Neural crest cell (in vitro differentiated cells): Measurements from ENCODE around the gene VIP. TPM values are rescaled to one million over a fixed set of nuclear protein-coding genes. Genes with fewer than 3 reads are reported as not detected.

Experiments
- DNase-seq: peaks from one replicate; pipeline ENCODE4 v3.0.0; 2021; ENCODE audit warnings: low read depth, mixed read lengths, low spot score
- H3K27ac Mint-ChIP-seq: one replicate; pipeline ENCODE4 v1.8.0; 2021; ENCODE audit warnings: mild to moderate bottlenecking, mixed read lengths; ENCODE audit not compliant: unreplicated experiment
- H3K27me3 Mint-ChIP-seq: 2 replicates; pipeline ENCODE4 v1.8.0; 2021; ENCODE audit warnings: low read depth, mild to moderate bottlenecking, mixed read lengths
- H3K36me3 Mint-ChIP-seq: 2 replicates; pipeline ENCODE4 v1.8.0; 2021; ENCODE audit warnings: low read depth, mild to moderate bottlenecking, mixed read lengths
- H3K4me1 Mint-ChIP-seq: 2 replicates; pipeline ENCODE4 v1.8.0; 2021; ENCODE audit warnings: mixed read lengths
- H3K4me3 Mint-ChIP-seq: one replicate; pipeline ENCODE4 v1.8.0; 2021; ENCODE audit warnings: mild to moderate bottlenecking, mixed read lengths
- H3K9me3 Mint-ChIP-seq: 2 replicates; pipeline ENCODE4 v1.8.0; 2021; ENCODE audit warnings: mixed read lengths
- CTCF ChIP-seq: fragments of 200-600 bp; sonication (generic); conservative IDR thresholded peaks from 2 replicates; pipeline ENCODE4 v1.5.0; 2021; ENCODE audit warnings: antibody characterized with exemption, mild to moderate bottlenecking
- total RNA-seq: library from RNA; stranded (reverse); gene quantifications from 2 replicates; pipeline ENCODE4 v1.2.1, GENCODE V29; 2021

Gene VIP
- total RNA-seq, 1 donor from 2014 or later, result not detected

DNA sequence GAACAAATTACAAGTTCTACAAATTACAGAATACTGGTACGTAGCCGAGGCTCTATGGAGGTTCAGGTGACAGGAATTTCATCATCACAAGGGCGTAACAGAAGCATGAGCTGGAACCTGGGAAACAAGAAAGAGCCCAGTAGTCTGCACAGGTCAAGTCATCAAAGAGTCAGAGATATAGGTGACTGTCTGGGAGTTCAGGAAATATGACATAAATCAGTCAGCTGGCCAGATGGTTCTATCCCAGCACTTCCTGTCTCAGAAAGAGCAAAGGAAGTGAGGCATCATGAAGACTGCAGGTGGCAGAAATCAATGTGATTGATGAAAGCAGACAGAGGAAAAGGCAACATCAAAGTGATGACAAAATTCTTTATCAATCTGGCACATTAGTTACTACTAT, 29.6 kb upstream of the VIP start:
- H3K27me3 Mint-ChIP-seq, result peaks cover 6% of the 10 kb centered on the region
- H3K9me3 Mint-ChIP-seq, result no peaks in the 10 kb centered on the region
- no peaks in the 10 kb centered on the region for H3K4me1 Mint-ChIP-seq
- H3K27ac Mint-ChIP-seq, result no peak overlapping the region
- no peak for TF ChIP-seq CTCF
- no peaks in the 10 kb centered on the region for H3K36me3 Mint-ChIP-seq
- no peak overlapping the region for H3K4me3 Mint-ChIP-seq
- DNase-seq, result no peak

GRCh38 chr6:152721956-152722355, 28.6 kb upstream of the VIP start:
- Mint-ChIP-seq H3K4me1 (no peaks in the 10 kb centered on the region), H3K36me3 (no peaks in the 10 kb centered on the region), H3K27me3 (peaks cover 6% of the 10 kb centered on the region), H3K27ac (no peak overlapping the region), H3K9me3 (no peaks in the 10 kb centered on the region), H3K4me3 (no peak overlapping the region)
- TF ChIP-seq CTCF, result no peak
- no peak for DNase-seq

DNA sequence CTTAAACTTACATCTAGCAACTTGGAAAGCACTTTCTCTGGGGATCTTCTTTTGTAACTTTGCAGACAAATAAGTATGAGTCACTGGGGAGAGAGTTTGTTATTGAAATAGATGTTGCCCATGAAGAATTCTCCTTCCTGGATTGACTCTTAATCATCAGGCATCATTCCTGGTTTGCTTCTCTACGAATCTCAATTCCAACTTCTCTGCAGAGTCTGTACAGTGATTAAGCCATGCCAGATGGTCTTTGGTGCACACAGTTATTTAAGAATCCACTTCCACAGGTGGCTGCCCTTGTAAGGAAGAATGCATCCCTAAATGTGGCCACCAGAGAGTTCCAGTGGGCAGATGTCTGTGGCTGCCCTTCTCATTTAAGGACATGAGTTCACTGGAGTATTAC, 27.2 kb upstream of the VIP start:
- H3K4me3 Mint-ChIP-seq, result no peak overlapping the region
- no peak for DNase-seq
- peaks cover 6% of the 10 kb centered on the region for H3K27me3 Mint-ChIP-seq
- H3K27ac Mint-ChIP-seq, result no peak overlapping the region
- H3K9me3 Mint-ChIP-seq, result no peaks in the 10 kb centered on the region
- H3K4me1 Mint-ChIP-seq, result no peaks in the 10 kb centered on the region
- no peak for TF ChIP-seq CTCF
- no peaks in the 10 kb centered on the region for H3K36me3 Mint-ChIP-seq

DNA sequence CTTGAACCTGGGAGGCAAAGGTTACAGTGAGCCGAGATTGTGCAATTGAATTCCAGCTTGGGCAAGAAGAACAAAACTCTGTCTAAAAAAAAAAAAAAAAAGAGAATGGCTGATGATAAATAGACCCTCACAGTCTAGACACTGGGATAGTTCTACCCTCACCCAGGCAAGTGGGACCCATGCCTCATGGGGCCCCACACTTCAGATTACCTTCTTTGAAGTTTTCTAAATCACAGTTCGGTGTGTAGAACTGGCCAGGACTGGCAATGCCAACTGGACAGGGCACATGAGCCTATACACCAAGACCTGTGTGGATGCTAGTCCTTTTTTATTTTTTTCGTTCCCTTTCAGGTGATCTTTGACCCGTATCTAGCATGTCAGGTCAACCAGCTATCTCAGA, 24.3 kb upstream of the VIP start:
- H3K9me3 Mint-ChIP-seq, result no peaks in the 10 kb centered on the region
- TF ChIP-seq CTCF, result no peak
- no peak overlapping the region for H3K4me3 Mint-ChIP-seq
- H3K4me1 Mint-ChIP-seq, result no peaks in the 10 kb centered on the region
- DNase-seq, result no peak
- H3K27me3 Mint-ChIP-seq, result peaks cover 10% of the 10 kb centered on the region
- no peak overlapping the region for H3K27ac Mint-ChIP-seq
- no peaks in the 10 kb centered on the region for H3K36me3 Mint-ChIP-seq

DNA sequence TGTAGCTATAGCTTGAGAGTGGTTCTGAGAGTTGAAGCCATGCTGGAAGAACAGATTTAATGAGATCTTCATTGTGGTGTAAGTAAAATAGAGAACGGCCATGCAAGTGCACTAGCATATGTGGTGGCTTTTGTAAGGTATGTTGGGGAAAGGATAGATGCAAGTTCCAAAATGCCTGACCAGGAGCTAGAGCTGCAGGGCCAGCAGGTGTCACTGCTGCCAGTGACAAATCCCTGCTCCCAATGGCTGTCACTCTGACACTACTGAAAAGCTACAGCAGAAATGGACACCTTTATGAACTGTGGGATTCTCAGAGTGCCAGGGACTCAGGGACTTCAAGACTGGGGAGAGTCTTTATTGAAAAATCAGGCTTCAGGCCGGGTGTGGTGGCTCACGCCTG, 23.1 kb upstream of the VIP start:
- H3K36me3 Mint-ChIP-seq, result no peaks in the 10 kb centered on the region
- DNase-seq, result no peak
- H3K27me3 Mint-ChIP-seq, result peaks cover 8% of the 10 kb centered on the region
- H3K4me3 Mint-ChIP-seq, result no peak overlapping the region
- H3K27ac Mint-ChIP-seq, result no peak overlapping the region
- no peaks in the 10 kb centered on the region for H3K4me1 Mint-ChIP-seq
- no peaks in the 10 kb centered on the region for H3K9me3 Mint-ChIP-seq
- no peak for TF ChIP-seq CTCF

DNA sequence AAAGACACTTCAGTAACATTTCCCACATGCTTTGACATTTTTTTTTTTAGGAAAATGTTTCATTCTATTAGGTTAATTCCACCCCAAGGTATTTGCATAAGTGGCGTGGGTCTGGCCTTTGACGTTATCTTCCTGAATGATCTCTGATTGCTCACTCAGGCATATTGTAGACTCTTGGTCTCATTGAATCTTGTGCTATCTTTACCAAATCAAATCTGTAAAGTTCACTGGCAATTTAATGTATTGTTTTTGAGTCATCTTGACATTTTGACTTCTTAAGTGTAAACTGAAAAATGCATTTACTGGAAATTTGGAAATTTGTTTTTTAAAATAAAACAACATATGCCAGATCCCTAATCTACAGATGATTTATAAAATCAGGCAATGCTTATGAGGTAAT, 16.0 kb upstream of the VIP start:
- Mint-ChIP-seq H3K4me1 (no peaks in the 10 kb centered on the region), H3K27ac (no peak overlapping the region), H3K36me3 (no peaks in the 10 kb centered on the region), H3K9me3 (no peaks in the 10 kb centered on the region), H3K4me3 (no peak overlapping the region), H3K27me3 (peaks cover 23% of the 10 kb centered on the region)
- DNase-seq, result no peak
- no peak for TF ChIP-seq CTCF
